IMR-90 (cell line): ENCODE data around the gene MS4A5. TPM values are rescaled to one million over a fixed set of nuclear protein-coding genes. Genes with fewer than 3 reads are reported as not detected.

Source experiments
- ATAC-seq: fragments of 200-7000 bp; cut with Tn5 transposase; 2 replicates; pipeline ENCODE4 v1.9.1; 2020; ENCODE audit warnings: low read depth, mild to moderate bottlenecking, moderate library complexity
- BruUV-seq: library from RNA; stranded (reverse); fragments of 400-500 nt; replicated peaks from 2 replicates; lab custom pipeline; 2021; lab: Mats Ljungman, UMichigan
- CTCF ChIA-PET: fragments of 300-600 bp; formaldehyde crosslinking; extraction: SDS; loops from one replicate; lab custom pipeline; 2021; ENCODE audit warnings: antibody characterized with exemption; lab: Yijun Ruan, JAX
- POLR2A ChIA-PET: fragments of 300-600 bp; sonication (Branson Sonifier 250); formaldehyde crosslinking; loops from one replicate; lab custom pipeline; 2022; ENCODE audit warnings: antibody characterized with exemption; ENCODE audit not compliant: unreplicated experiment; lab: Charles Lee
- DNase-seq: peaks from one replicate; pipeline ENCODE4 v3.0.0; 2013
- H2AFZ ChIP-seq: replicated peaks from 2 replicates; pipeline ENCODE3; 2013; ENCODE audit warnings: low read length, mild to moderate bottlenecking; ENCODE audit not compliant: poor library complexity
- H2AK5ac ChIP-seq: 2 replicates; pipeline ENCODE4 v1.6.1; 2013; ENCODE audit warnings: low read depth, low read length, inconsistent platforms
- H2AK9ac ChIP-seq: replicated peaks from 2 replicates; pipeline ENCODE3; 2013; ENCODE audit warnings: mild to moderate bottlenecking, low read depth, low read length, moderate library complexity; ENCODE audit not compliant: poor library complexity
- H2BK120ac ChIP-seq: 2 replicates; pipeline ENCODE4 v1.6.1; 2013; ENCODE audit warnings: low read depth, low read length, inconsistent platforms
- H2BK15ac ChIP-seq: 3 replicates; pipeline ENCODE4 v1.6.1; 2013; ENCODE audit warnings: low read depth, low read length, inconsistent platforms
- H2BK20ac ChIP-seq: 2 replicates; pipeline ENCODE4 v1.6.1; 2013; ENCODE audit warnings: low read depth, mild to moderate bottlenecking, inconsistent platforms, low read length, moderate library complexity
- H2BK5ac ChIP-seq: 2 replicates; pipeline ENCODE4 v1.6.1; 2013; ENCODE audit warnings: mild to moderate bottlenecking, low read depth, low read length, inconsistent platforms; ENCODE audit not compliant: poor library complexity, severe bottlenecking
- H3K14ac ChIP-seq: replicated peaks from 2 replicates; pipeline ENCODE4 v1.6.1; 2013; ENCODE audit warnings: low read depth, low read length, inconsistent platforms
- H3K18ac ChIP-seq: 2 replicates; pipeline ENCODE4 v1.6.1; 2013; ENCODE audit warnings: low read depth, low read length, control low read depth
- H3K23ac ChIP-seq: 2 replicates; pipeline ENCODE4 v1.6.1; 2013; ENCODE audit warnings: low read depth, low read length, inconsistent platforms
- H3K27ac ChIP-seq: 2 replicates; pipeline ENCODE4 v1.5.1; 2013; ENCODE audit warnings: mild to moderate bottlenecking, control low read depth, low read length; ENCODE audit not compliant: insufficient read depth
- H3K27me3 ChIP-seq: 2 replicates; pipeline ENCODE4 v1.6.1; 2013; ENCODE audit warnings: low read length; ENCODE audit not compliant: control insufficient read depth, insufficient read depth
- H3K36me3 ChIP-seq: 2 replicates; pipeline ENCODE4 v1.6.1; 2013; ENCODE audit warnings: low read length, mixed read lengths; ENCODE audit not compliant: control insufficient read depth, insufficient read depth
- H3K4ac ChIP-seq: 2 replicates; pipeline ENCODE4 v1.6.1; 2013; ENCODE audit warnings: low read depth, low read length, inconsistent platforms
- H3K4me1 ChIP-seq: 2 replicates; pipeline ENCODE4 v1.6.1; 2013; ENCODE audit warnings: low read length, mixed read lengths; ENCODE audit not compliant: control insufficient read depth, insufficient read depth
- H3K4me2 ChIP-seq: 2 replicates; pipeline ENCODE4 v1.6.1; 2013; ENCODE audit warnings: low read depth, mild to moderate bottlenecking, control low read depth, low read length, moderate library complexity
- H3K4me3 ChIP-seq: 2 replicates; pipeline ENCODE4 v1.5.1; 2013; ENCODE audit warnings: low read depth, mild to moderate bottlenecking, control low read depth, low read length, moderate library complexity; ENCODE audit not compliant: insufficient read depth
- H3K56ac ChIP-seq: 2 replicates; pipeline ENCODE4 v1.6.1; 2013; ENCODE audit warnings: low read length, inconsistent platforms; ENCODE audit not compliant: insufficient read depth; ENCODE audit errors: extremely low read depth
- H3K79me1 ChIP-seq, 2 experiments: 2 replicates each; pipeline ENCODE4 v1.6.1; 2013; ENCODE audit warnings: low read length in 2 of 2, inconsistent platforms in 1 of 2, low read depth in 1 of 2
- H3K9ac ChIP-seq: 2 replicates; pipeline ENCODE4 v1.6.1; 2013; ENCODE audit warnings: low read depth, low read length, control low read depth
- H3K9me1 ChIP-seq: 2 replicates; pipeline ENCODE4 v1.6.1; 2013; ENCODE audit warnings: low read length, inconsistent platforms; ENCODE audit not compliant: insufficient read depth
- H3K9me3 ChIP-seq: 2 replicates; pipeline ENCODE4 v1.6.1; 2013; ENCODE audit warnings: low read length; ENCODE audit not compliant: control insufficient read depth, insufficient read depth
- H4K20me1 ChIP-seq: 2 replicates; pipeline ENCODE4 v1.6.1; 2013; ENCODE audit warnings: low read length, inconsistent platforms; ENCODE audit not compliant: insufficient read depth
- H4K5ac ChIP-seq: 2 replicates; pipeline ENCODE4 v1.6.1; 2013; ENCODE audit warnings: mild to moderate bottlenecking, low read depth, low read length, control low read depth
- H4K8ac ChIP-seq, 2 experiments: 2 replicates each; pipeline ENCODE4 v1.6.1; 2013; ENCODE audit warnings: low read depth in 2 of 2, low read length in 2 of 2, control low read depth in 1 of 2, inconsistent platforms in 1 of 2
- H4K91ac ChIP-seq: 2 replicates; pipeline ENCODE4 v1.6.1; 2013; ENCODE audit warnings: low read depth, low read length, inconsistent platforms; ENCODE audit not compliant: insufficient read depth
- BHLHE40 ChIP-seq: fragments of 150-350 bp; IDR thresholded peaks from 2 replicates; pipeline ENCODE4 v1.6.1; 2016; ENCODE audit warnings: mild to moderate bottlenecking, low read depth, low read length
- CEBPB ChIP-seq: IDR thresholded peaks from 2 replicates; pipeline ENCODE4 v1.6.1; 2012; ENCODE audit warnings: low read depth, low read length, improper control_type of control experiment
- MXI1 ChIP-seq: IDR thresholded peaks from 2 replicates; pipeline ENCODE4 v1.6.1; 2012; ENCODE audit warnings: low read depth, mild to moderate bottlenecking, low read length, moderate library complexity, borderline replicate concordance
- SMC3 ChIP-seq: fragments of 150-350 bp; IDR thresholded peaks from 2 replicates; pipeline ENCODE4 v1.6.1; 2016; ENCODE audit warnings: low read depth, mild to moderate bottlenecking, antibody characterized with exemption, low read length, moderate library complexity
- WGBS, 2 experiments: methylation state at CpG; one replicate each; pipeline versions ENCODE4 v1.1.5 to v1.1.7; 2013; ENCODE audit warnings: missing lambda C conversion rate in 2 of 2; ENCODE audit not compliant: insufficient read length in 1 of 2; ENCODE audit errors: extremely low coverage in 2 of 2; 5-methylcytosine and 5-hydroxymethylcytosine counted together
- dilution Hi-C: fragments of 300-500 bp; cut with HindIII; formaldehyde crosslinking; loops from one replicate; pipeline ENCODE4 v1.14.3; 2018; ENCODE audit warnings: low sequenced_read_pairs; ENCODE audit not compliant: unreplicated experiment
- in situ Hi-C: fragments of 300-500 bp; cut with MboI; formaldehyde crosslinking; loops from 3 replicates; pipeline ENCODE4 v1.14.3; 2019; ENCODE audit warnings: low sequenced_read_pairs, inconsistent platforms, mixed read lengths
- intact Hi-C: fragments of 100-400 bp; cut with micrococcal nuclease; formaldehyde crosslinking; loops from 2 replicates; pipeline ENCODE4 v1.10.0; 2022
- polyA plus RNA-seq, 3 experiments: library from polyadenylated mRNA; depleted of rRNA; stranded (reverse); fragments of >200 nt; gene quantifications; 2 replicates each; pipeline ENCODE4 v1.2.3, GENCODE V29; 2012; ENCODE audit warnings: low replicate concordance in 1 of 3
- total RNA-seq: library from RNA; depleted of rRNA; stranded (reverse); fragments of >200 nt; gene quantifications from 2 replicates; pipeline ENCODE4 v1.2.3, GENCODE V29; 2012
- TF ChIP-seq, protein P1 (sequence below): fragments of 150-350 bp; IDR thresholded peaks from 2 replicates; pipeline ENCODE4 v1.6.1; 2017; ENCODE audit warnings: mild to moderate bottlenecking, antibody characterized with exemption, low read length, low read depth

The MS4A5 gene
- total and polyA plus RNA-seq, 2 of the 4 experiments (the other 2 are of a cell fraction): not detected

GRCh38 chr11:60431251-60431650 lies 1.9 kb downstream of the MS4A5 start:
- no peak for ATAC-seq
- CTCF ChIA-PET: no interaction called here

More at GRCh38 chr11:60431251-60431650, 1.9 kb downstream of the MS4A5 start:
- Histone ChIP-seq H3K9me3 (peaks cover 6% of the 10 kb centered on the region), H2BK5ac (no peak overlapping the region), H2BK120ac (no peak overlapping the region), H3K36me3 (no peaks in the 10 kb centered on the region), H3K18ac (no peak overlapping the region), H3K27me3 (no peaks in the 10 kb centered on the region), H2AK5ac (no peak overlapping the region), H4K5ac (no peak overlapping the region), H3K14ac (no peak overlapping the region), H2AK9ac (no peak overlapping the region), H3K27ac (no peak overlapping the region), H3K4ac (no peak overlapping the region), H3K9me1 (no peaks in the 10 kb centered on the region), H3K9ac (no peak overlapping the region), H3K79me1 (no peaks in the 10 kb centered on the region), H2BK15ac (no peak overlapping the region), H2AFZ (no peak overlapping the region), H4K20me1 (no peaks in the 10 kb centered on the region), H2BK20ac (no peak overlapping the region), H4K8ac (no peak overlapping the region), H3K4me3 (no peak overlapping the region), H3K4me2 (no peak overlapping the region), H3K56ac (no peak overlapping the region), H3K23ac (no peak overlapping the region), H3K4me1 (no peaks in the 10 kb centered on the region), H4K91ac (no peak overlapping the region)
- 17% methylated on average over 1 of the region's 2 CpGs; no CpG with 5 or more reads in 1 of the 2 experiments for WGBS, 2 experiments
- POLR2A ChIA-PET: no interaction called here
- no peak for DNase-seq
- TF ChIP-seq BHLHE40 (no peak), CEBPB (no peak), SMC3 (no peak), MXI1 (no peak)
- TF ChIP-seq, protein P1, sequence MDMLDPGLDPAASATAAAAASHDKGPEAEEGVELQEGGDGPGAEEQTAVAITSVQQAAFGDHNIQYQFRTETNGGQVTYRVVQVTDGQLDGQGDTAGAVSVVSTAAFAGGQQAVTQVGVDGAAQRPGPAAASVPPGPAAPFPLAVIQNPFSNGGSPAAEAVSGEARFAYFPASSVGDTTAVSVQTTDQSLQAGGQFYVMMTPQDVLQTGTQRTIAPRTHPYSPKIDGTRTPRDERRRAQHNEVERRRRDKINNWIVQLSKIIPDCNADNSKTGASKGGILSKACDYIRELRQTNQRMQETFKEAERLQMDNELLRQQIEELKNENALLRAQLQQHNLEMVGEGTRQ: no peak
- dilution Hi-C loops (no loop called here), in situ Hi-C loops (no loop called here), intact Hi-C loops (no loop called here)
- no TSS peak for BruUV-seq
